NCI-H2196 (cell line): ENCODE results near the gene PDCD6IP.

ENCODE experiments used
- DNase-seq: peaks from one replicate; lab custom pipeline; 2025; ENCODE audit not compliant: unreplicated experiment; lab: John Stamatoyannopoulos, UW

The PDCD6IP gene

GRCh38 chr3:33887478-33887877 lies 89.0 kb downstream of the PDCD6IP start:
- no peak for DNase-seq

- no peak for DNase-seq
Observed at GRCh38 chr3:33889394-33890039, 91.1 kb downstream of the PDCD6IP start.

DNA sequence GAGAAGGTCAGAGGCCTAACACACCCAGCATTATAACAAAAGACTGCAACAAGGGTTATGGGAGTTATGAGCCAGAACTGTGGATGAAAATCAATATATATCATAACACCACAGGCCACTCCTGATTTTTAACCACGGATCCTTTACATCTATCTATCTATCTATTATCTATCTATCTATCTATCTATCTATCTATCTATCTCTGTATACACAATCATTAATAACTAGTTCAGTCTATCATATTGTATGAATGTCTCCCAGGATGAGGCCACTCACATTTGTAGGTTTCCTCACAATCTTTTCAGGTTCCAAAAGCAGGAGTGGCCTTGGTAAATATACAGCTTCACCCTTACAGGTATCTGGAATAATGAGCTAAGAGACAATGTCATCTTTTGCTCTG lies 94.2 kb downstream of the PDCD6IP start:
- no peak for DNase-seq

DNA sequence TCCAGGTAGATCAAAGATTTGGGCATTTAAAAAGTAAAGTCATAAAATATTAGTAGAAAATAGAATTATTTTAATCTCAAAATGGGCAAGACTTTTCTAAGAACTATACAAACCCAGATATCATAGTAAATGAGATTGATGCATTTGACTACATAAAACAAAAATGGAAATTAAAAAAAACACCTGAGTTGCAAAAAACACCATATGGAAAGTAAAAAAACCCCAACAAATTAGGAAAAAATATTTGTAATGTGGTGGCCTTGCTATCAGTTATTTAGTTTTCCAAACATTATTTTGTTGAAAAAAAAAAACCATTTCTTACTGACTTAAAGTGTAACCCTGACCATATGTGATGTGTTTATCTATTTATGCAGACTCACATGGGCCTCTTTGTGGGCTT lies 97.2 kb downstream of the PDCD6IP start:
- no peak for DNase-seq

- DNase-seq, result no peak
Observed at GRCh38 chr3:33897306-33897705, 98.9 kb downstream of the PDCD6IP start.

GRCh38 chr3:33898901-33899300 lies 100.5 kb downstream of the PDCD6IP start:
- no peak for DNase-seq

DNA sequence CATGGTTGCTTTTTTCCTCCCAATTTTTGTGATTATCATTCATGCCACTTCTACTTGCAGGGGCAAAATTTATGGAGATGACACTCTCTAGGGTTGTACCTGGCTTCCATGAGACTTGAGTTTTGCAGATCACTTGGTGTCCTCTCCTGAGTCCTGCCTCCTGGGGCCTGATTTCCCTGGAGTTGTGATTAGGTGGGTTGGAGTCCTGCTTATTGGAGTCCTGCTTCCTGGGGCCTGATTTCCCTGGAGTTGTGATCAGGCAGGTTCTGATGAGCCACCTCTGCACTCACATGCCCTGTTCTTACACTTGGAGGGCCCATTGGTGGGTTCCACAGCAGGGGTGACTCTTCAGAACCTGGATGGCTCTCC lies 102.0 kb downstream of the PDCD6IP start:
- DNase-seq, result no peak

DNA sequence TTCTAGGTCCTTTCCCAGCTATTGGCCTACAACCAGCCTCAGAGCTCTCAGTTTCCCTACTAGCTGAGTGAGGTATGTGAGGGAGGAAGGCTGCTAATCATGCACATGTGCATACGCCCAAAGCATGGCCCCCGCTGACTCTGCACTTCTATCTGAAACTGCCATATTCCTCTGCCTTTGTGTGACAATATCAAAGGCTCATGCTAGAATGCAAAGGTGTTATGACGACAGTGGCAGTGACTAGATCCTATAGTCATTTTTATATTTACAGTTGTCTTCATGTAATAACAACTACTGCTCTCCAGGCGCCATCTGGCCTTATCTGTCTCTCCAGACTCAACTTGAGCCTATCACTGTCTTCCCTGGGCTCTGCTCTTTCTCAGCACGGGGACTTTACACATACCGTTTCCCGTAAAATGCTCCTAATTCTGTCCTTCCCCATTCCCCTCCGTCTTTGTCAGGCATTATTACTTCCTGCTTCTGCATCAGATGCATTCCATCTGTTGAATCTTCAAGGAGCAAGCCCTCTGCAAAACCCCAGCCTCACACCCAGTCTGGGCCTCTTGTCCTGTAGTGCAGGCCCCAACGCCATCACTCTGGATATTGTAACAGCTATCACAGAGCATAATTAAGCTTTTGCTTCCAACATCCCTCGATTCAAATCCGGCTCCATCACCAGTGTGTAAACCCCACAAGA lies 102.5 kb downstream of the PDCD6IP start:
- DNase-seq, result no peak

- DNase-seq, result no peak
Observed at GRCh38 chr3:33901862-33902563, 103.6 kb downstream of the PDCD6IP start.

DNA sequence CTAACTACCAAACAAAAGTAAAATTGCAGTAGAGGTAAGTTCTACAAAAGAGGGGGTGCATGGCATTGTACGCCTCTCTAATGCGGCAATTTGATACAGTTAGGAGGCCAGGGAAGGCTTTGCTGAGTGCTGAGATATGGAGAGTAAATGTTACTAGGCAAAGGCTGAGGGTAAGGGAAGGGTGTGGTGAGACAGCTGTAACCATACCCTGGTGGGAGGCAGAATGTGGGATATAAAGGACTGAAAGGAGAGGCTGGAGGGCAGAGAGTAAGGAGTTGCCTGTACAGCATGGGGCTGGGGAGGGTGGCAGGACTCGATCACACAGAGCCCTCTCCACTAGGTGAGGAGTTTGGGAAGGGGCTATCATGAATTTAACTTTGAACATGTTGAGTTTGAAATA lies 106.3 kb downstream of the PDCD6IP start:
- no peak for DNase-seq

- DNase-seq, result no peak
Observed at GRCh38 chr3:33908250-33908851, 109.9 kb downstream of the PDCD6IP start.

- no peak for DNase-seq
Observed at GRCh38 chr3:33909547-33909946, 111.1 kb downstream of the PDCD6IP start.

- no peak for DNase-seq
Observed at GRCh38 chr3:33910031-33910430, 111.6 kb downstream of the PDCD6IP start.

GRCh38 chr3:33911525-33912322 lies 113.3 kb downstream of the PDCD6IP start:
- DNase-seq, result no peak

- no peak for DNase-seq
Observed at GRCh38 chr3:33914212-33914611, 115.8 kb downstream of the PDCD6IP start.

DNA sequence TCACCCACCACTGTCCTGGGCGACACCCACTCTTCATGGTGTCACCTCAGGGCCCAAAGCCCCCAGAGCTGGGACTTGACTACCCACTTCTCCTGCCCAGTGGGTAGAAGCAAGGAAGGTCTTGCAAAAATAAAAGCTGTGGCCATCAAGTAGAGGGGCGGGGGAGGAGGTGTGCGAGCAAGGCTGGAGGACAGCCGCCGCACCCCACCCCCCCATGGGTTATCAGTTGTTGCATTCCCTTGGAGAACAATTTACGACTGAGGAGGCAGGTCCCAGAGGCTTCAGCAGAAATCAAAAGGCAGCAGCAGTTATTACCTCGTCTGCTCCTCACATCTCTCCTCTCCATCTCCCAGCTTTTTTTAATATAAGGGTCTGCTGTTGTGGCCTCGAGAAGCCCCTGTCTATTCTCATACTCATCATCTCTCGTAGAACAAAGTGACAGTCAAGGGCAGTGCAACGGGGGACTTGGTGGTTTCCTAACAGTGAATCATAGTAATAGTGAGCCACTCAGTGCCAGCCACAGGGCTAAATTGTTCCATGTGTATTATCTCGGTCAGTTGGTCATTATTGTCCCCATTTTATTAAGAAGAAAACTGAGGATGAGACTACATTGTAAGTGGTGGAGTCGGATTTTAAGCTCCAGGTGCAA lies 116.4 kb downstream of the PDCD6IP start:
- DNase-seq, result no peak

DNA sequence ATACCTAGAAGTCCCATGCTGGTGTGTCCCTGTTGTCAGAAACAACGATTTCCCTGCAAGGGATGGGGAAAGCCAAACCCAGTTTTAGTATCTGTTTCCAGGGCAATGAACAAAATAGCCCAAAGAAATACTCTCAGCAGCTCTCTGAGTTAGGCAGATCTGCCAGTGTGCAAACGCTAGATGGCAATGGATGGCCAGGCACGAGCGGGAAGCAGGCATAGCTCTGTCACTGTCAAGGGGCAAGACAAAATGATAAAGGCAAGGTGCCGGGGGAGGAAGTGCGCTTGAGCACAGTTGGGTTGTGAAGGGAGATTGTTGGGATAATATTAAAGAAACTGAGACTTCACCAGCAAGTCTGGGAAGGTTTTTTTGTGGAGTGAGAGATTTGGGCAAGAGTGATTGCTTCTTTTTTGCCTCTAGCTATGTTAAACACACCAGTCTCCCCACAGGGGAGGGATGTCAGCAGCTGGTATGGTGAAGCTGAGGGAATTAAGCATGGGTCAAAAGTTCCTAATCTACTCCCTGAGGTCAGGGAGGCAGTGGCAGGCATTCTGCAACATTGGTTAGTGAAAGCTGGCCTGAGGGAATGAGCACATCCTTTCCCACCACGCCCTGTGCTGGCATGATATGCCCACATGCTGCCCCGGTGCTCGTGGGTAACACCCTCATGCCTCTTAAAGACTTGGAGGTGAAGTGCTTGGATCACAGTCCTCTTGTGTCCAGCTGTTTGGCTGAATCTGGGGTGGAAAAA lies 117.5 kb downstream of the PDCD6IP start:
- DNase-seq, result no peak

DNA sequence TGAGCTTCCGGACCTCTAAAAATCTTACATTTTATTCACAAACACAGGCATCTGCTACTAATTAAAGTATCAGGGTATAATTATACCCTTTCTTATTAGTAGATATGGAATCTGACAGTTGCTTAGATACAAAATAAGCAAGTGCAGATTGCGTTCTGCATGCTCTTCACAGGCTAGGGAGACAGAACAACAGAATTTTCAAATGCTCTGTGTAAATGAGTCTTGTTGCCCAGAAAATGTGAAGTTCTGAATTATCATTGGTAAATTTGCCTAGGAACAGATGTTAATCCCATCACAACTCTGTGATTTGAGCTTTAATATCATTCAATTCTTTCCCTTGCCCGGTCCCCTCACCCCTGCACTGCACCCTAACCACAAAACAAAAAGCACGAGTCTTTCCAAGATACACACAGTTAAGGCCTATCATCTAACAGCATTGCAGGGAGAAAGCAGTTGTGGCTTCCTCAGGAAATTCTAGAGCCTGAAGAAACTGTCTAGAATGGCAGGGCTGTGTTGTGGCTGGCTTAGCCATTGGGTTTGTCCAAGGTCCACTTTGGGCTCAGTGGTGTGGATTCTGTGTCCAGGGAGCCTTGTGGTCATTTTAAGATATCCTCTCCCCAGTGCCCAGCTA lies 119.8 kb downstream of the PDCD6IP start:
- no peak for DNase-seq
